Posterior vena cava (tissue), 2 donors: ENCODE results near the gene COPS9. TPM values are rescaled to one million over a fixed set of nuclear protein-coding genes. Genes with fewer than 3 reads are reported as not detected.

ENCODE experiments used
- DNase-seq: peaks from one replicate; pipeline ENCODE4 v3.0.0-alpha.2; 2020; ENCODE audit warnings: low spot score
- intact Hi-C, 2 donors: fragments of 100-400 bp; cut with DNase I; formaldehyde crosslinking; loops; one replicate each; pipeline versions ENCODE4 v1.14.1 to v1.14.2; 2022 to 2023
- total RNA-seq, 2 donors: library from RNA; stranded (reverse); fragmentation: NEBNext Ultra II Directional; extraction: Animal tissue kit (Norgen Biotek cat#: 25700); gene quantifications; one replicate each; pipeline ENCODE4 v1.2.1, GENCODE V29; 2021
- donor health status: DM: yes; HTN: yes; CAD: no.
- donor health status: DM: yes; HTN: yes; CAD: no.

Gene COPS9
- total RNA-seq, 2 donors from 2014 or later = 93.3 to 127 TPM

DNA sequence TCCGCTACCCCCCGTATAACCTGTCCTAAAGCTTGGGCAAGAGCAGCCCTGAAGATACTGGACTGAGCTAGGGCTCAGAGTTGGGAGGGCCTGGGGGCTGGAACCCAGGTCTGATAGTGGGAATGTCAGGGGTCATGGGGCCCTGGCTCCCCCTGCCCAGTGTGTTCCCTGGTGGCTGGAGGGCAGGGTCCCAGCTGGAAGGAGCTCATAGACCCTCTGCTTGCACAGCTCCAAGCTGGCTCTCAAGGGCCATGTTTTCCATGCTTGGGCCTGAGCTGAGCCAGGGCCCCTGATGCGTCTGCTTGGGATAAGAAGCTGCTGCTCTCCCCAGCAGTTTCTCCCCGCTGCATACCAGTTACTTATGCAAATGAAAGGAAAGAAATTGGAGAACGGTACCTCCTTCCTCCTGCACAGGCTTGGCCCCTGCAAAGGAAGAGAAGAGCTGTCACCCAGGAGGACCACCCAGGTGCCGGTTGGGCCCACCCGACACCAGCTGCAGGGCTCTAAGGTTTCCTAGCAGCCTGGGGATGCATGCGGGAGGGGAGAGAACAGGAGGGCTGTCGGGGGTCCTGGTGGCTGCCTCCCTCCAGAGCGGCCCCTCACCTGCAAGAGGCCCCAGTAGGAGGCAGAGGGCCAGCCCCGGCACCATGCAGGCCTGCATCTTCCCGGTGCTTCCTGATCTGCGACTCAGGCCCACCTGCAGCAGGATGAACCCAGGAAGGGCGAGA is 3.7 kb upstream of the COPS9 start:
- DNase-seq = peak; percentile 75
- intact Hi-C loops = loop anchor here in 1 of 2 donors (5.0 kb wide), 1 partner anchor 83 kb away; no protein-coding TSS in a partner anchor

- intact Hi-C loops = no loop called here
- DNase-seq = peak; percentile 73
Measured at GRCh38 chr2:240139011-240139441, 2.9 kb upstream of the COPS9 start.

GRCh38 chr2:240138254-240138984 is 2.3 kb upstream of the COPS9 start:
- DNase-seq = peak; percentile 51
- intact Hi-C loops = no loop called here

DNA sequence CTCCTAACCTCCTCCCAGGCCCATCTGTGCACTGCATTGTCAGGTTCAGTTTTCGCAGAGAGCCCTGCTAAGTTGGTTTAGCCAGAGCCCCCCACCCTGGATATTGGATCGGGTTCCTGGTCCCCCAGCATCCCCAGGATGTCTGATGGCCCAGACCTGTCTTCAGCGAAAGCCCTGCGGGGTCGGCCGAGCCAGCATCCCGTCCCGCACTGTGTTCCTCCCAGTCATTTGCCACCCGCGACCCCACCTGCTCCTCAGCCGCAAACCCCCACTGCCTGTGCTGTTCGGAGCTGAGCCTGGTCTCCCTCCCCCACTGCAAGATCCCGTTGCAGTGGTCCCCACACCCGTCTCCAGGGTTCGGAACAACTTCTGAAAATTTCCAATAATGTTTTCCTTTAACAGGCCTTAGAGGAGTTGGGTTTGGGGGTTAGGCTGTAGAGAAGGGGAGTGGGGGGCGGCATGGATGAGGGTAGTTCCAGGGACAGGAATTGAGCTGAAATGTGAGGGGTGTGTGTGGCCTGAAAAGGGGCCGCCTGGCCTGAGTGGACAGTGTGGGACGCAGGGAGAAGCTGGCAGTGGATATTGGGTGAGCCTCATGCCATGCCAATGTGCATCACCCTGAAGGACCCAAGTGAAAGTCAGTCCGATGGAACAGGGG is 1.6 kb upstream of the COPS9 start:
- intact Hi-C loops = no loop called here
- peak; percentile 56 for DNase-seq

DNA sequence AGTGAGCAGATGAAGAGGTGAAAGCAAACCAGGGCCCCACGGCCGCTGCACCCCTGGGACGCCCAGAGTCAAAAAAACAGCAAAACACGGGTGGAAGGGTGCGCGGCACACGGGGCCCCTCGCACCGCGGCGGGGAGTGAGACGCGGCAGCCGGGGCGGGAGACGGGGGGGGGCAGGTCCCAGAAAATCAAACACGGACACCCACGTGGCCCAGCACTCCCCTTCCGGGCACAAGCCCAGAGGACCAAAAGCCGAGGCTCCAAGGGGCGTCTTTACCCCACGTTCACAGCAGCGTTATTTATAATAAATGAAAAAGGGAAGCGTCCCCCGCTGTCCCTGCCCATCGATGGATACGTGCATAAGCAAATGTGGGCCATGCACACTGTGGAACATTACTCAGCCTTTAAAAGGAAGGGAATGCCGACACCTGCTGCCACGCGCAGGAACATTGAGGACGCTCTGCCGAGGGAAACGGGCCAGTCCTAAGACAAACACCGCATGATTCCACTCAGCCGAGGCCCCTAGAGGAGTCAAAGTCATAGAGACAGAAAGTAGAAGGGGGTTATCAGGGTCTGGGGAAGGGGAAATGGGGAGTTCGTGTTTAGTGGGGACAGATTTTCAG is 677 bp upstream of the COPS9 start:
- intact Hi-C loops = no loop called here
- DNase-seq = no peak

DNA sequence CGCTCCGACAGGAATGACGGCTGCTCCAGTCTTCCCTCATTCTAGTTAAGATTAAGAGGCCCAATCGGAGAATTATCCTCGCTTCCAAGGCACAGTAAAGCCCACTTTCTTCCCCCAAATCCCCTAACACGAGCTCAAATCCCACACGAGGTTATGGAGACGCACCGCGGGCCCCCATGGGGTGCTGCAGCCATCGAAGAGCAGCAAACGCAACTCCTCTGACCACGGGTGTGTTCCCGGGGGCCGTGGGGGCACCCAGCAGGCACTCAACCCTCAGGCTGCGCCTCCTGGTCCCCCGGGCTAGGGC is 446 bp downstream of the COPS9 start:
- DNase-seq = no peak
- intact Hi-C loops = no loop called here

DNA sequence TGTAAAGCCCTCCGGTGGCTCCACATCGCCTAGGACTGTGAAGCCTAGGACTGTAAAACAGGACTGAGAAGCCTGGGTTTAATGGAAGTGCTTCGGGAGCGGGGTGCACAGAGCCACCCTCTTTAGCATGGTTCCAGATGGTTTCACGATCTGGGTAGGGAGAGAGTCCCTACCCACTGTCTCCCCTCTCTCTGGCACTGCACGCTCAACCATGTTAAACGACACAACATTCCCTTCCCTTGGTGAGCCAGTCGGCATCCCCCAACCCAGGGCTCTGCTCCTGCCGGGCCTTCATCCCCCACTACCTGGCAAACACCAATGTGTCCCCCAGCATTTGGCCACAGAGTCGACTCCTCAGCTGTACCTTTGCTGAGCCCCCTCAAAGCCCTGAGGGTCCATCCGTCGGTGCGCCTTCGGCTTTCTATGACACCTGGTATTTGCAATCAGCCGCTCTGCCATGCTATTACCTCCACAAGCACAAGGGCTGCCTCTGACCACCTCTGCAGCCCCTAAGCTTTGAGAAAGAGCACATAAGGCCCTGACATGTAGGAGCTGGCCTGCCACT is 1.1 kb downstream of the COPS9 start:
- intact Hi-C loops = no loop called here
- peak; percentile 69 for DNase-seq

GRCh38 chr2:240134466-240134865 is 1.6 kb downstream of the COPS9 start:
- peak; percentile 38 for DNase-seq
- intact Hi-C loops = no loop called here

- intact Hi-C loops = no loop called here
- peak; percentile 13 for DNase-seq
Measured at GRCh38 chr2:240133401-240133800, 2.7 kb downstream of the COPS9 start.

GRCh38 chr2:240132651-240132980 is 3.5 kb downstream of the COPS9 start:
- intact Hi-C loops = no loop called here
- peak; percentile 7 for DNase-seq

GRCh38 chr2:240131941-240132650 is 4.0 kb downstream of the COPS9 start:
- intact Hi-C loops = no loop called here
- DNase-seq = peak; percentile 58

DNA sequence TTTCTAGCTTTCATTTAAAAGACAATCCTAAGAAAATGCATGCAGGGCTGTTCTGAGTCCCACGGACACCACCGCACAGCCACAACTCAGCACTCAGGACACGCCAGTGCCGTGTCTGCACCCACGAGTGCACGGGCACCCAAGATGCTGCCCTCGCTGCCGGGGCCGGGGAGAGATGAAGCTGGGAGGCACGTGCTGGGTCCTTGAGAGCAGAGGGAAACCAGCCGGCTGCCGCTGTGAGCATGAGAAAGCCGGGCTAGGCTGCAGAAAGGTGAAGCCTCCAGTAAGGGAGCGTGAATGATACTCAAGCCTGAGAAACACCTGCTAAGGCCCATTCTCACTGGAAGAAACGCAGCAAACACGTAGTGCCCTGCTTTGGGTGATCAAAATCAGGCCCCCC is 4.8 kb downstream of the COPS9 start:
- DNase-seq = peak; percentile 62
- intact Hi-C loops = no loop called here

DNA sequence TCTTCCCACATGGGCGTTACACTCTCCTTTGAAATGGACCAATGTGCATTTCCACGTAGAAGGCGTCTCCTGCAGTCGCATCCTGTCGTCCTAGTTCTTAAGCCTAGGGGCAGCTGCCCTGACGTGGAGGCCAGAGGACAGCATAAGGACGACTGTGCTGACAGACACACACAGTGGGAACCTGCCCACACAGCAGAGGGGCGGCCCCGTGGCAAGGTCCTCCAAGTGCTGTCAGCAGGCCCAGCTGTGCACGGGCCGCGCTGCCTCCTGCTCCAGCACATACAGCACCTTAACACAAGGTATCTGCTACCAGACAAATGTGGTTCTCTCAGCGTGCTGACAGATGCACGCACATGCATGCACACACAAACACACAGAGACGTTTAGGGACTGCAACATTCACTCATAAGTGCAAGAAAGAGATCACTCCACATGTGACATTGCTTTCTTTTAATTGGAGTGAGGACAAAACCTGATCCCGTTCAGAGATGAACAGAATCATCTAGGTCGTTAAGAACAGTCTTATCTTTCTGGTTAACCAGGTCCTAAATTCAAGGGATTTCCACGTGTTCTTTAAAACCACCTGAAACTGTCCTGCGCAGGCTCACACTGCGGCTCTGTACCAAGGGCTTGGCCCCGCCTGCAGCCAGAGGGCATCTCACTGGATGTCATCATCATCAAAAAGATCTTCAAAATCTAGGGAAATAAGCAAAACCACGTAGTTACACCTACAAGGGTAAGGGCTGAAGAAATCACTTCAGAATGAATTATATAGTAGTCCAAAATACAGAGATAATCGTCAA is 5.5 kb downstream of the COPS9 start:
- intact Hi-C loops = no loop called here
- DNase-seq = peak; percentile 74

GRCh38 chr2:240129731-240130392 is 6.2 kb downstream of the COPS9 start:
- DNase-seq = peak; percentile 70
- intact Hi-C loops = no loop called here

DNA sequence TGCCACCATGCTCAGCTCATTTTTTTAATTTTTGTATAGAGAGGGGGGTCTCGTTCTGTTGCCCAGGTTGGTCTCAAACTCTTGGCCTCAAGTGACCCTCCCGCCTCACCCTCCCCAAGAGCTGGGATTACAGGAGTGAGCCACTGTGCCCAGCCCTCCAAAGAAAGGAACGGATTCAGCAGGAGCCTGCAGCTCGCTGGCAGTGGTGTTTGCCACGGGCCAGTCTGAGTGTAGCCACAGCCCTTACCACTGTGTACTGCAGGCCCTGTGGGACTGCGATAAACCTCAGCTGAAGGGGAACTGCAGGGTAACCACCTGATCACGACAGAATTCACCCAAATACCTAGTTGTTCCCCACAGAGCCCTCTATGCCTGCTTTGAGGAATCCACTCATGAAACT is 6.8 kb downstream of the COPS9 start:
- intact Hi-C loops = no loop called here
- peak; percentile 18 for DNase-seq

GRCh38 chr2:240128608-240129145 is 7.4 kb downstream of the COPS9 start:
- intact Hi-C loops = no loop called here
- no peak for DNase-seq

- peak; percentile 53 for DNase-seq
Measured at GRCh38 chr2:240127911-240128607, 8.0 kb downstream of the COPS9 start.

More at GRCh38 chr2:240127911-240128607, 8.0 kb downstream of the COPS9 start:
- intact Hi-C loops = no loop called here
